Trophoblast cell (in vitro differentiated cells and primary cell): ENCODE results near the gene ENPP6.

Experiments used
- DNase-seq, 2 donors: peaks; one replicate each; pipeline ENCODE4 v3.0.0-alpha.2; 2016
- H2AFZ ChIP-seq: 2 replicates; pipeline ENCODE4 v1.6.1; 2013; ENCODE audit warnings: low read length, moderate library complexity, mild to moderate bottlenecking; ENCODE audit not compliant: insufficient read depth, poor library complexity
- H2AK5ac ChIP-seq: 2 replicates; pipeline ENCODE4 v1.6.1; 2013; ENCODE audit warnings: mild to moderate bottlenecking, low read length
- H2BK120ac ChIP-seq: 2 replicates; pipeline ENCODE4 v1.6.1; 2013; ENCODE audit warnings: low read length, mild to moderate bottlenecking, moderate library complexity; ENCODE audit not compliant: insufficient read depth, poor library complexity
- H2BK12ac ChIP-seq: 2 replicates; pipeline ENCODE4 v1.6.1; 2013; ENCODE audit warnings: mild to moderate bottlenecking, low read length, moderate library complexity
- H2BK5ac ChIP-seq: 2 replicates; pipeline ENCODE4 v1.6.1; 2013; ENCODE audit warnings: low read length, low read depth, moderate library complexity, mild to moderate bottlenecking; ENCODE audit not compliant: poor library complexity
- H3K14ac ChIP-seq: 2 replicates; pipeline ENCODE4 v1.6.1; 2013; ENCODE audit warnings: mild to moderate bottlenecking, low read length
- H3K18ac ChIP-seq: 2 replicates; pipeline ENCODE4 v1.6.1; 2013; ENCODE audit warnings: mild to moderate bottlenecking, low read length
- H3K23ac ChIP-seq: 2 replicates; pipeline ENCODE4 v1.6.1; 2013; ENCODE audit warnings: low read length
- H3K27ac ChIP-seq: 2 replicates; pipeline ENCODE4 v1.5.1; 2013; ENCODE audit warnings: low read depth, mild to moderate bottlenecking, inconsistent platforms, low read length, moderate library complexity
- H3K27me3 ChIP-seq: 2 replicates; pipeline ENCODE4 v1.6.1; 2013; ENCODE audit warnings: inconsistent platforms, mild to moderate bottlenecking, low read length, moderate library complexity; ENCODE audit not compliant: insufficient read depth
- H3K36me3 ChIP-seq, 2 experiments: 1 replicate in 1 of 2; 2 replicates in 1 of 2; pipeline ENCODE4 v1.6.1; 2013; ENCODE audit warnings: low read length in 2 of 2, mild to moderate bottlenecking in 2 of 2, moderate library complexity in 1 of 2; ENCODE audit not compliant: insufficient read depth in 2 of 2, control insufficient read depth in 1 of 2
- H3K4ac ChIP-seq: 2 replicates; pipeline ENCODE4 v1.6.1; 2013; ENCODE audit warnings: low read depth, mild to moderate bottlenecking, low read length, moderate library complexity
- H3K4me1 ChIP-seq, 2 experiments: 1 replicate in 1 of 2; 2 replicates in 1 of 2; pipeline ENCODE4 v1.6.1; 2013; ENCODE audit warnings: low read length in 2 of 2, mild to moderate bottlenecking in 2 of 2, moderate library complexity in 1 of 2; ENCODE audit not compliant: insufficient read depth in 2 of 2, control insufficient read depth in 1 of 2
- H3K4me2 ChIP-seq: 2 replicates; pipeline ENCODE4 v1.6.1; 2013; ENCODE audit warnings: inconsistent platforms, mild to moderate bottlenecking, low read length, moderate library complexity
- H3K4me3 ChIP-seq: 2 replicates; pipeline ENCODE4 v1.5.1; 2013; ENCODE audit warnings: mild to moderate bottlenecking, low read depth, low read length, inconsistent platforms
- H3K79me1 ChIP-seq: one replicate; pipeline ENCODE4 v1.6.1; 2013; ENCODE audit warnings: low read length
- H3K79me2 ChIP-seq: 2 replicates; pipeline ENCODE4 v1.6.1; 2013; ENCODE audit warnings: low read length, mild to moderate bottlenecking; ENCODE audit not compliant: control insufficient read depth, insufficient read depth, poor library complexity
- H3K9ac ChIP-seq: 2 replicates; pipeline ENCODE4 v1.6.1; 2013; ENCODE audit warnings: mild to moderate bottlenecking, low read length
- H3K9me3 ChIP-seq: 2 replicates; pipeline ENCODE4 v1.6.1; 2013; ENCODE audit warnings: low read depth, mild to moderate bottlenecking, control low read depth, inconsistent platforms, low read length; ENCODE audit not compliant: insufficient read depth
- H4K12ac ChIP-seq: 2 replicates; pipeline ENCODE4 v1.6.1; 2013; ENCODE audit warnings: low read depth, mild to moderate bottlenecking, low read length, moderate library complexity
- H4K8ac ChIP-seq: 2 replicates; pipeline ENCODE4 v1.6.1; 2013; ENCODE audit warnings: low read depth, mild to moderate bottlenecking, low read length, moderate library complexity
- H4K91ac ChIP-seq: one replicate; pipeline ENCODE4 v1.6.1; 2013; ENCODE audit warnings: low read depth, mild to moderate bottlenecking, low read length, moderate library complexity
- WGBS: extraction: QIAGEN DNeasy Blood & Tissue Kit; methylation state at CpG from one replicate; pipeline ENCODE4 v1.1.7; 2013; ENCODE audit warnings: missing lambda C conversion rate; ENCODE audit not compliant: insufficient read length, insufficient coverage; ENCODE audit errors: extremely low coverage; 5-methylcytosine and 5-hydroxymethylcytosine counted together

Gene ENPP6

DNA sequence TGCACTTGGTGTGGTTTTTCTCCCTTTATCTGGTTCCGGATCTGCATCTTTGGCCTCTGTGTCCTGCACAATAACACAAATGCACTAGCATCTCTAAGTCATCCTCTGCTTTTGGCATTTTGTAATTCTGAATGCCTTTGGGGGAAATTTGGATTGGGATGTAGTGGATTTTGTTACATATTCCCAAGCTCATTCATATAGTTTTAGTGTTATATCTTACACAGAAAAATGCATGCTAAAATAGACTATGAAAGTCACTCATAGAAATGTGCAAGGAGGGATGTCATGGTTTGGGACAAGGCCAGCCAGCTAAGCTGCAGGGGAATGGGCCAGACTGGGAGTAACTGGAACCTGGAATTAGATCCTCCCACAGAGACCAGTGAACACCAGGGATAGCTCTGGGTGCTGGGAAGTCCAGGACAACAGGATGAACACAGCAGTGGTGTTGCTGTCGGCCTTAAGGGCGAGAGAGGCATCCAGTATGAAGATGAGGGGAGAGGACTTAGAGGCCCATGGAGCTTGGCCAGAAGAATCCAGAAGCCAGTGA is 20.1 kb downstream of the ENPP6 start:
- Histone ChIP-seq H3K9ac (no peak overlapping the region), H3K9me3 (peaks cover 2% of the 10 kb centered on the region), H4K12ac (no peak overlapping the region), H3K79me1 (peaks cover 8% of the 10 kb centered on the region), H4K91ac (peak overlapping the region; percentile 44), H3K23ac (no peak overlapping the region), H3K4ac (no peak overlapping the region), H3K18ac (no peak overlapping the region), H2BK12ac (peak overlapping the region; percentile 23), H3K79me2 (no peaks in the 10 kb centered on the region), H2AK5ac (no peak overlapping the region), H3K14ac (peak overlapping the region; percentile 41), H3K4me3 (no peak overlapping the region), H2BK120ac (no peak overlapping the region), H3K27me3 (no peaks in the 10 kb centered on the region), H3K4me2 (no peak overlapping the region), H3K4me1 (peaks cover 9 to 19% of the 10 kb centered on the region in 2 experiments), H4K8ac (peak overlapping the region; percentile 63), H2AFZ (no peak overlapping the region), H2BK5ac (no peak overlapping the region), H3K27ac (peak overlapping the region; percentile 21), H3K36me3 (no peaks in the 10 kb centered on the region)
- no peak for DNase-seq
- no CpG with 5 or more reads among the region's 3 CpGs for WGBS

GRCh38 chr4:184196730-184197385 is 20.8 kb downstream of the ENPP6 start:
- WGBS = no CpG with 5 or more reads among the region's 5 CpGs

GRCh38 chr4:184193556-184194525 is 23.8 kb downstream of the ENPP6 start:
- no peak for DNase-seq
- Histone ChIP-seq H3K18ac (no peak overlapping the region), H3K9ac (no peak overlapping the region), H3K23ac (no peak overlapping the region), H4K91ac (no peak overlapping the region), H3K4me2 (no peak overlapping the region), H2AFZ (no peak overlapping the region), H2BK120ac (no peak overlapping the region), H2BK12ac (peak overlapping the region; percentile 1), H3K9me3 (no peaks in the 10 kb centered on the region), H3K27me3 (no peaks in the 10 kb centered on the region), H4K12ac (no peak overlapping the region), H3K4ac (no peak overlapping the region), H3K4me3 (no peak overlapping the region), H3K4me1 (peaks cover 23 to 24% of the 10 kb centered on the region in 2 experiments), H3K14ac (peak overlapping the region; percentile 26), H3K27ac (no peak overlapping the region), H3K36me3 (no peaks in the 10 kb centered on the region), H3K79me2 (no peaks in the 10 kb centered on the region), H3K79me1 (peaks cover 24% of the 10 kb centered on the region), H2BK5ac (no peak overlapping the region), H4K8ac (no peak overlapping the region), H2AK5ac (no peak overlapping the region)
- no CpG with 5 or more reads among the region's 15 CpGs for WGBS

More at GRCh38 chr4:184196730-184197385, 20.8 kb downstream of the ENPP6 start:
- Histone ChIP-seq H3K36me3 (no peaks in the 10 kb centered on the region), H3K4me2 (no peak overlapping the region), H2BK5ac (no peak overlapping the region), H3K9me3 (peaks cover 2% of the 10 kb centered on the region), H3K27ac (peak overlapping the region; percentile 21), H3K4me3 (no peak overlapping the region), H2AK5ac (no peak overlapping the region), H2BK120ac (no peak overlapping the region), H3K27me3 (no peaks in the 10 kb centered on the region), H3K79me1 (peaks cover 8% of the 10 kb centered on the region), H3K23ac (no peak overlapping the region), H3K9ac (no peak overlapping the region), H4K8ac (peak overlapping the region; percentile 63), H4K12ac (no peak overlapping the region), H2AFZ (no peak overlapping the region), H4K91ac (peak overlapping the region; percentile 44), H3K14ac (no peak overlapping the region), H3K4me1 (peaks cover 9 to 19% of the 10 kb centered on the region in 2 experiments), H3K79me2 (no peaks in the 10 kb centered on the region), H3K18ac (no peak overlapping the region), H2BK12ac (no peak overlapping the region), H3K4ac (no peak overlapping the region)
- peak in 1 of 2 donors; percentile 64 for DNase-seq

GRCh38 chr4:184192933-184193332 is 24.7 kb downstream of the ENPP6 start:
- Histone ChIP-seq H2BK120ac (no peak overlapping the region), H2BK12ac (no peak overlapping the region), H3K4me3 (no peak overlapping the region), H3K4me1 (peaks cover 24% of the 10 kb centered on the region in 2 experiments), H3K9me3 (no peaks in the 10 kb centered on the region), H4K12ac (no peak overlapping the region), H3K4ac (no peak overlapping the region), H3K14ac (no peak overlapping the region), H3K36me3 (no peaks in the 10 kb centered on the region), H3K18ac (no peak overlapping the region), H3K27me3 (no peaks in the 10 kb centered on the region), H3K79me1 (peaks cover 25% of the 10 kb centered on the region), H3K27ac (no peak overlapping the region), H3K79me2 (no peaks in the 10 kb centered on the region), H4K91ac (no peak overlapping the region), H2AK5ac (no peak overlapping the region), H3K4me2 (no peak overlapping the region), H2AFZ (no peak overlapping the region), H2BK5ac (no peak overlapping the region), H4K8ac (no peak overlapping the region), H3K23ac (no peak overlapping the region), H3K9ac (no peak overlapping the region)
- WGBS = no CpG with 5 or more reads among the region's 2 CpGs
- DNase-seq = no peak
